ENCODE data around the gene SPPL2C.

DNA sequence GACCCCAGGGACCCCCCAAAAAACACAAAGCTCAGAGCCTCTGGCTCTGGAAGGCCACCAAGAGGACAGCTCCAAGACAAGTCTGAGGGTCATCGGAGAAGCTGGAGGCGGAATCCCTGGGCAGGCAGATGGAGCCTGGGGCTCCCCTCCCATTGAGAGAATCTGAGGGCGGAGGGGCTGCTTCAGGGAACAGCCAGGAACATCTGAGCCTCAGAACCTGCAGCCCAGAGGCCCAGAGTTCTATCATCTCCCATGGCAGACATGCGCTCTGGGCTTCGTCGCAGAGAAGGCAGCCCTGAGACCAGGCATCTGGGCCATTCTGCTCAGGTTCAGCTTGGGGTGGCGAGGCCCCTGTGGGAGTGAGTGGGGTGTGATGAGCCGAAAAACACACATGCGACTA is 7.1 kb upstream of the SPPL2C start:
- TF ChIP-seq EZH2 (IDR thresholded peaks at IDR 0.05; ENCODE audit: low read length) = no peak
- TF ChIP-seq, protein P1, sequence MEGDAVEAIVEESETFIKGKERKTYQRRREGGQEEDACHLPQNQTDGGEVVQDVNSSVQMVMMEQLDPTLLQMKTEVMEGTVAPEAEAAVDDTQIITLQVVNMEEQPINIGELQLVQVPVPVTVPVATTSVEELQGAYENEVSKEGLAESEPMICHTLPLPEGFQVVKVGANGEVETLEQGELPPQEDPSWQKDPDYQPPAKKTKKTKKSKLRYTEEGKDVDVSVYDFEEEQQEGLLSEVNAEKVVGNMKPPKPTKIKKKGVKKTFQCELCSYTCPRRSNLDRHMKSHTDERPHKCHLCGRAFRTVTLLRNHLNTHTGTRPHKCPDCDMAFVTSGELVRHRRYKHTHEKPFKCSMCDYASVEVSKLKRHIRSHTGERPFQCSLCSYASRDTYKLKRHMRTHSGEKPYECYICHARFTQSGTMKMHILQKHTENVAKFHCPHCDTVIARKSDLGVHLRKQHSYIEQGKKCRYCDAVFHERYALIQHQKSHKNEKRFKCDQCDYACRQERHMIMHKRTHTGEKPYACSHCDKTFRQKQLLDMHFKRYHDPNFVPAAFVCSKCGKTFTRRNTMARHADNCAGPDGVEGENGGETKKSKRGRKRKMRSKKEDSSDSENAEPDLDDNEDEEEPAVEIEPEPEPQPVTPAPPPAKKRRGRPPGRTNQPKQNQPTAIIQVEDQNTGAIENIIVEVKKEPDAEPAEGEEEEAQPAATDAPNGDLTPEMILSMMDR (optimal IDR thresholded peaks at IDR 0.05 in 1 of 3, IDR thresholded peaks at IDR 0.05 in 1 of 3, conservative IDR thresholded peaks at IDR 0.05 in 1 of 3; ENCODE audit: extremely low read depth in 1 of 3, insufficient read depth in 2 of 3, low read length in 3 of 3) = no peak
